GM12874 (cell line): ENCODE measurements around the gene FHIT.

Experiments used
- TF ChIP-seq, protein P1 (sequence below): IDR thresholded peaks from 2 replicates; pipeline ENCODE4 v1.5.1; 2011; ENCODE audit warnings: low read depth, mild to moderate bottlenecking, control low read depth, low read length, moderate library complexity; ENCODE audit not compliant: insufficient read depth

FHIT gene

DNA sequence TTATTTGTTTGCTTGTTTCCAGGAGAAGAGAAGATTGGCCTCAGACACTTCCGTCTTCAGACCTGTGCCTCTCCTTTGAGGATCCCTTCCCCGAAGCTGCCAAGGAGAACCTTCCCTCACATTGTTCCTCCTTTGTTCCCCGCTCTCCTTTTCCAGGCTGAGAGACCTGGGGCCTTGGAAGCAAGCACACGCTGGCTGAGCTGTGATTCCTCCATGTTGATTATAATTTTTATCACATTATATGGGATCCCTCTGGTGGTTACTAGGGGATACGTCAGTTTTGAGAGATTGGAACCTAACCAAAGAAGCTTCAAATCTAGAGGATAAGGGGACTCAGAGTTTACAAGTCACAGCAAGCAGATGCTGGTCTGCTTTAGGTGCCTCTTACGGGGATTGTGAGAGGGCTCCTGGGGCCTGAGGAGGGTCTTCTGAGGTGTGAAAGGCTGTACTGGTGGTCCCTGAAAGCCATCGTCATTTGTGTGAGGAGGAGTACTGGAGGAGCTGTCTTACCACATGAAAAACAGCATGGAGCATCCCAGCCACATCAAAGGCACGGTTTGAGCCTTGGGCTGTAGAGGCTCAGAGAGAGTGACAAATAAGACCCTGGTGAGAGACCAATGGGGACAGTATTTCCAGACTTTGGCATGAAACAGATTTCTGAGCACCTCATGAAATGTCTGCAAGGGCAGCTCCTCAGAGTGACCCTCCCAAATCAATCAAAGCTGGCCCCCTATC lies 1441.4 kb downstream of the FHIT start:
- TF ChIP-seq, protein P1, sequence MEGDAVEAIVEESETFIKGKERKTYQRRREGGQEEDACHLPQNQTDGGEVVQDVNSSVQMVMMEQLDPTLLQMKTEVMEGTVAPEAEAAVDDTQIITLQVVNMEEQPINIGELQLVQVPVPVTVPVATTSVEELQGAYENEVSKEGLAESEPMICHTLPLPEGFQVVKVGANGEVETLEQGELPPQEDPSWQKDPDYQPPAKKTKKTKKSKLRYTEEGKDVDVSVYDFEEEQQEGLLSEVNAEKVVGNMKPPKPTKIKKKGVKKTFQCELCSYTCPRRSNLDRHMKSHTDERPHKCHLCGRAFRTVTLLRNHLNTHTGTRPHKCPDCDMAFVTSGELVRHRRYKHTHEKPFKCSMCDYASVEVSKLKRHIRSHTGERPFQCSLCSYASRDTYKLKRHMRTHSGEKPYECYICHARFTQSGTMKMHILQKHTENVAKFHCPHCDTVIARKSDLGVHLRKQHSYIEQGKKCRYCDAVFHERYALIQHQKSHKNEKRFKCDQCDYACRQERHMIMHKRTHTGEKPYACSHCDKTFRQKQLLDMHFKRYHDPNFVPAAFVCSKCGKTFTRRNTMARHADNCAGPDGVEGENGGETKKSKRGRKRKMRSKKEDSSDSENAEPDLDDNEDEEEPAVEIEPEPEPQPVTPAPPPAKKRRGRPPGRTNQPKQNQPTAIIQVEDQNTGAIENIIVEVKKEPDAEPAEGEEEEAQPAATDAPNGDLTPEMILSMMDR, result peak; percentile 14; the same call in 1 of the 2 replicates

DNA sequence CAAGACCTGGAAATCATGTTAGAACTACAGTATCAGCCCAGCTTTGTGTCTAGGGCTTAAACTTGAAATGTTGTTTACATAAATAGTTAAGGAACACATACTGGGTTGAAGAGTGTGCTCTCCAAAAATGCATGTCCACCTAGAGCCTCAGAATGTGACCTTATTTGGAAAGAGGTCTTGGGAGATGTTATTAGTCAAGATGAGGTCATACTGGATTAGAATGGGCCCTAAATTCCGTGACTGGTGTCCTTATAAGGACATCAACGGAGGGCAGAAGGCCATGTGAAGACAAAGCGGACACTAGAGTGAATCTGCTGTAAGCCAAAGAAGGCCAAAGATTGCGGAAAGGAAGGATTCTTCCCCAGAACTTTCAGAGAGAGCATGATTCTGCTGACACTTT lies 1442.2 kb downstream of the FHIT start:
- TF ChIP-seq, protein P1, result no peak

DNA sequence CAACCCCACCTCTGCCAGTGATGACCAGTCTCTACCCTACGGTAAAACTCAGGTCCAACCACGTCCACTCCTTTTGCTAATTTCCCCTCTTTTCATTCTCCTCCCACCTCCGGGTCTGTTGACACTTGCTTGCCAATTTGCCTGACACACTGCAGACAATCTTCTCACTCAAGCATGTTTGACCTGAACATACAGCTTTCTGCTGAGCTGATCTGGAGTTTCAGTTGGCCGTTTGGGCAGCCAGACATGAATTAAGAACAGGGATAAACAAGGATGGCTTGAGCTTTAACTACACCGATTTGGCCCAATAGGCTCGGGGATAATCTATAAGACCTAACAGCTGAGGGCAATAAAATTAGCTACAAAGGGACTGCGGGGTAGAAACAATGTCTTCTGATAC lies 1442.8 kb downstream of the FHIT start:
- TF ChIP-seq, protein P1, result no peak

DNA sequence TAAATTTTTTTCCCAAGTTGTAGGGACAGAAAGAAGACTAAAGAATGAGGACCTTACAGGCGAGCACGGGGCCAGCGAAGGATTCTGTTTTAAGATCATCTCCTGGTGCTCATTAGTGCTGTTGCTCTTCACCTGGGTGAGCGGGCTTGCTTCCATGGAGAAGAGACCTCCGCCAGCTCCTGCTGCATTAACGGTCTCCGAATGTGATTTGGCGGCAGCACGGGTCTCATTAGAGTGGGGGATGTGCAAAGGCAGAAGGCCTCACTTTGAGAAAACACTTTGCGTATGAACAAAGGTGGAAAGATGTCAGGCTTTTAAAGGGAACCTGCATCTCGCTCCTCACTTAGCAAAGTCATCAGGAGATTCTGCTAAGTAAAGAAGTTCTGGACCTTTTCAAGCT lies 1448.0 kb downstream of the FHIT start:
- TF ChIP-seq, protein P1, result no peak

DNA sequence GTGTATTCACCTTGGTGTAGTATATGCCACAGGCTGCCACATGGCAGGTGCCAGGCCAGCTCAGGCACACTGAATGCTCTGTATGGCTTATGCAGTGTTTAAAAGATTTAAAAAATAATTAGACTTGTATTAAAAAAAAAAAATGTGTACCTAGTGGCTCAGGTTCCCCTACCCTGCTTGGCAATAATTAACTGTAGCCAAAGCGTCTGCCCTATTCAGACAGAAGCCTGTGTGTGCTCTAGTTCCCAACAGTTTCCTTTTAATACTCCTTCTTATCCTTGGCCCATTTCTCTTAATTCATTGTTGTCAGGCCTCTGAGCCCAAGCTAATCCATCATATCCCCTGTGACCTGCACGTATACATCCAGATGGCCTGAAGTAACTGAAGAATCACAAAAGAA lies 1449.2 kb downstream of the FHIT start:
- TF ChIP-seq, protein P1, result no peak

DNA sequence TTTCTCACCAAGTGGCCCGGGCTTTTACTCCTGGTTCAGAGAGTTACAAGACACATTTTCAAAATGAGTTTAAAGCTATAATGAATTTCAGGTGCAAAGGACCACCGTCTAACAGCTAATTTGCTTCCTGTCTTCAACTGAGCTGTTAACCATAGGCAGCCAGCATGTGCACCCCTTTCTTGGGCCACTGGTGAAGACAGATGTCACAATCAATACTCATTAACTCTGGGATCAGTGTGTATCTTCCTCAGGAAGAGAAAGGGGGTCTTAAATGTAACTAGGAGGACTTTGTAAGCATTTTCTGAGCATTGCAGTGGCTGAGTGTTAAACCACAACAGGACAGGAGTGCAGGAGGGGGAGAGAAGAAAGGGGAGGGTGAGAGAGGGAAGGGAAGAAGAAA lies 1450.8 kb downstream of the FHIT start:
- TF ChIP-seq, protein P1, result no peak

DNA sequence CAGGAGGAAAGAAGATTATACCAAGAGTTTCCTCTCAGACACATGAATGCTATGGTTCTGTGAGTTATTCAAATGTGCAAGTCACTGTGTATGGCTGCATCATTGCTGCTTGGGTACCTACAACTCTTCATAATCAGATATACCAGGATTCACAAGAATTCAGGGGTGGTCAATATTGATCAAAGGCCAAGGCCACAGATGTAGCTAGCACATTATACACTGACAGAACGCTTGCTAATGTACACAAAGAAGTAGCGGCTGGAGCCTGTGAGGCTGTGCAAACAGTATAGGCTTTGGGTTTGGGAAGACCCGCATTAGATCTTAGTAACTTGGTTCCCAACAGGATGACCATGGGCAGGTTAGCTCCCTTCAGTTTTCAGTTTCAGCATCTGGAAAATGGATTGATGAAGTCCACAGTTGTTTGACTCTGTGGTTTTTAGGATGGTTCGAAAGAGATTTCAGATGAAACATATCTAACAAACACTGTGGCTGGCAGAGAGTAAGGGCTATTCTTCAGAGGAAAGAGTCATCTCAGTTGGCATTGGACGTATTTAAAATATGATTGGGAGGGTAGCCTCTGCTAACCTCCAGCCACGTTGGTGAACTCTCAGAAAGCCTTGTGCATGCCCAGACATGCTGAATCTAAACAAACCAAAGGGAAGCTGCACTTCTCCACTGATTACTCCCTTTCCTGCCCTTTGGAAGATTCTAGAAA lies 1452.7 kb downstream of the FHIT start:
- TF ChIP-seq, protein P1, result no peak
